ENCODE data around the gene HIF3A. TPM values are rescaled to one million over a fixed set of nuclear protein-coding genes. Genes with fewer than 3 reads are reported as not detected.

HIF3A gene
- total RNA-seq, 4 donors from 2014 or later = 5.9 to 29.2 (median 13.9) TPM

DNA sequence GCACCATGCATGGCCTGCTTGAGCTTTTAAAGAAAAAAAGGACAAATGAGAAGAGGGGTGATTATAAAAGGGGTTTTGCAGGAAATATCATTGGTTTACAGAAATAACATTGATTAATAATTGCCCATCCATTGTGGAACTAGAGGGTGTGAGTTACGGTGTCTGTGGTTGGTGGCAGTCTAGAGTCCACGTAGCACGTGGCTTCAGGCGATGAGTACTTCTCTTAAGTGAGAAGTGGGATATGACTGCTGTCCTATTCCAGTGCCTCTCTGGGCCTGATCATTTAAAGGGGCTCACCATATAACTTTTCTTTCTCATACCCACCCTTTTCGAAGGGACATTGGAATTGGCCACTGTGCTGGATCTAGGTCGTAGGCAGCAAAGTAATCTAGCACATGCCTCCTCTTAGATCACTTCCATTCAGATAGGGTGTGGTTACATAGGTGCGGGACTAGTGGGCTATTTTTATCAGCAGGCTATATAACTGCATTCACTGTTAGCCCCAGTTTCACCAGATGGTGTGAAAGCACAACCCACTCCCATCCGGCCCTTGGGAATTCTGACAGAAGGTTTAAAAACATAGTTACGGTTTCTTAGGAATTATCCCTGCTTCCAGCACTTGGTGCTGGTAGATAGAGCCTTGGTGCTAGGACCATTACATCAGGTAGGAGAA is 69.9 kb downstream of the HIF3A start:
- H3K27ac ChIP-seq = no peak overlapping the region
- DNase-seq (no peak), ATAC-seq (no peak)
- no peaks in the 10 kb centered on the region for H3K27me3 ChIP-seq
- H3K36me3 ChIP-seq = peaks cover 0 to 15% of the 10 kb centered on the region in 2 donors
- peaks cover 4 to 5% of the 10 kb centered on the region in 2 donors for H3K4me1 ChIP-seq
- H3K9me3 ChIP-seq = no peaks in the 10 kb centered on the region
- in situ Hi-C loops (cut with MboI; ENCODE audit: low sequenced_read_pairs in 4 of 4) (no loop called here), intact Hi-C loops (cut with DNase I; ENCODE audit: low total_unique reads) (no loop called here)
- TF ChIP-seq, protein P1, sequence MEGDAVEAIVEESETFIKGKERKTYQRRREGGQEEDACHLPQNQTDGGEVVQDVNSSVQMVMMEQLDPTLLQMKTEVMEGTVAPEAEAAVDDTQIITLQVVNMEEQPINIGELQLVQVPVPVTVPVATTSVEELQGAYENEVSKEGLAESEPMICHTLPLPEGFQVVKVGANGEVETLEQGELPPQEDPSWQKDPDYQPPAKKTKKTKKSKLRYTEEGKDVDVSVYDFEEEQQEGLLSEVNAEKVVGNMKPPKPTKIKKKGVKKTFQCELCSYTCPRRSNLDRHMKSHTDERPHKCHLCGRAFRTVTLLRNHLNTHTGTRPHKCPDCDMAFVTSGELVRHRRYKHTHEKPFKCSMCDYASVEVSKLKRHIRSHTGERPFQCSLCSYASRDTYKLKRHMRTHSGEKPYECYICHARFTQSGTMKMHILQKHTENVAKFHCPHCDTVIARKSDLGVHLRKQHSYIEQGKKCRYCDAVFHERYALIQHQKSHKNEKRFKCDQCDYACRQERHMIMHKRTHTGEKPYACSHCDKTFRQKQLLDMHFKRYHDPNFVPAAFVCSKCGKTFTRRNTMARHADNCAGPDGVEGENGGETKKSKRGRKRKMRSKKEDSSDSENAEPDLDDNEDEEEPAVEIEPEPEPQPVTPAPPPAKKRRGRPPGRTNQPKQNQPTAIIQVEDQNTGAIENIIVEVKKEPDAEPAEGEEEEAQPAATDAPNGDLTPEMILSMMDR (IDR thresholded peaks at IDR 0.05 in 4 of 5, conservative IDR thresholded peaks at IDR 0.05 in 1 of 5) = no peak
- no peak for TF ChIP-seq POLR2A (IDR thresholded peaks at IDR 0.05)
- H3K4me3 ChIP-seq = no peak overlapping the region

DNA sequence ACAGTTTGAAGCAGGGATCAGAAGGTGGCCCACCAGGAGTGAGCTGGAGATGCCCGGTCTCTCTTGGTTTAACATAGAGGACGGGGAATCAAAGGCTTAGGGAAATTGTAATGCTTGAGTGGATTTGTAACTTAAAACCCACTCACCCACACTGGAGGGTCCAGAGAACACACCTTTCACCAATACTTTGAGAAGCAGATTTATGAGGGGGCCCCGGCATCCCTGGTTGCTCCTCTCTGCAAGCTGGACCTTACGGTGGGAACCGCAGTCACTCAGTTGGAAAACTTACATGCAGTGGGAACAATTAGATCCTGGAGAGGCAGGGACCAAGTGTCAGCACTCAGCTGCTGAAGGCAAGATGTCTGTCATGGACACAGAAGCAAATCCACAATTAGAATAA is 70.6 kb downstream of the HIF3A start:
- intact Hi-C loops (cut with DNase I; ENCODE audit: low total_unique reads) (no loop called here), in situ Hi-C loops (cut with MboI; ENCODE audit: low sequenced_read_pairs in 4 of 4) (no loop called here)
- no peak for TF ChIP-seq POLR2A (IDR thresholded peaks at IDR 0.05)
- TF ChIP-seq, protein P1 (IDR thresholded peaks at IDR 0.05 in 4 of 5, conservative IDR thresholded peaks at IDR 0.05 in 1 of 5) = no peak
- Histone ChIP-seq H3K36me3 (peaks cover 0 to 15% of the 10 kb centered on the region in 2 donors), H3K27ac (no peak overlapping the region), H3K4me3 (no peak overlapping the region), H3K4me1 (peaks cover 5 to 9% of the 10 kb centered on the region in 2 donors), H3K27me3 (no peaks in the 10 kb centered on the region), H3K9me3 (no peaks in the 10 kb centered on the region)
- ATAC-seq (no peak), DNase-seq (no peak)

DNA sequence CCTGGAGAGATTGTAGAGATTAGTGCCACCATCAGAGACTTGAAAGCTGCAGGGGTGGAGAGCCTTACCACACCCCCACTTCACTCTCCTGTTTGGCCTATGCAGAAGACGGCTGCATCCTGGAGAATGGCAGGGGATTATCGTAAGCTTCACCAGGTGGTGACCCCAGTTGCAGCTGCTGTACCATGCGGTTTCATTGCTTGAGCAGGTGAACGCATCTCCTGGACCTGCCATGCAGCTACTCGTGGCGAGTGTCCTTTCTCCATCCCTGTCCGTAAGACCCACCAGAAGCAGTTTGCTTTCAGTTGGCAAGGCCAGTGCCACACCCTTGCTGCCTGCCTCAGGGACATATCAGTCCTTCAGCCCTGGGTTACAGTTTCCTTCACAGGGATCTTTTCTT is 71.3 kb downstream of the HIF3A start:
- intact Hi-C loops (cut with DNase I; ENCODE audit: low total_unique reads) = no loop called here
- no peak for TF ChIP-seq POLR2A (IDR thresholded peaks at IDR 0.05)
- TF ChIP-seq, protein P1 (IDR thresholded peaks at IDR 0.05 in 4 of 5, conservative IDR thresholded peaks at IDR 0.05 in 1 of 5) = no peak
- ATAC-seq = no peak
- H3K4me3 ChIP-seq = no peak overlapping the region
- no peaks in the 10 kb centered on the region for H3K9me3 ChIP-seq
- DNase-seq = no peak
- H3K4me1 ChIP-seq = peaks cover 5 to 9% of the 10 kb centered on the region in 2 donors
- no peak overlapping the region for H3K27ac ChIP-seq
- H3K27me3 ChIP-seq = no peaks in the 10 kb centered on the region
- in situ Hi-C loops (cut with MboI; ENCODE audit: low sequenced_read_pairs in 4 of 4) = no loop called here
- H3K36me3 ChIP-seq = peaks cover 0 to 15% of the 10 kb centered on the region in 2 donors

DNA sequence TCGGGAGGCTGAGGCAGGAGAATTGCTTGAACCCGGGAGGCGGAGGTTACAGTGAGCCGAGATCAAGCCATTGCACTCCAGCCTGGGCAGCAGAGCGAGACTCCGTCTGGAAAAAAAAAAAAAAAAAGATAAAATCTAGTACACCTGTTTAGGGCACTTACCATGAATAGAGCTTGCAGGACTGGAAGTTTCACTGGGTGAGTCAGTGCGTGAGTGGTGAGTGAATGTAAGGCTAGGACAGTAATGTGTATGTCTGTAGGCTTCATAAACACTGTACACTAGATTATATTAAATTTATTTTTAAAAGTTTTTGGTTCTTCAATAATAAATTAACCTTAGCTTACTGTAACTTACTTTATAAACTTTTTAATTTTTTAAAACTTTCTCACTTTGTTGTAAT is 73.0 kb downstream of the HIF3A start:
- TF ChIP-seq, protein P1 (IDR thresholded peaks at IDR 0.05 in 4 of 5, conservative IDR thresholded peaks at IDR 0.05 in 1 of 5) = no peak
- TF ChIP-seq POLR2A (IDR thresholded peaks at IDR 0.05) = no peak
- H3K36me3 ChIP-seq = peaks cover 0 to 6% of the 10 kb centered on the region in 2 donors
- in situ Hi-C loops (cut with MboI; ENCODE audit: low sequenced_read_pairs in 4 of 4) (no loop called here), intact Hi-C loops (cut with DNase I; ENCODE audit: low total_unique reads) (no loop called here)
- no peaks in the 10 kb centered on the region for H3K27me3 ChIP-seq
- H3K27ac ChIP-seq = no peak overlapping the region
- DNase-seq (no peak), ATAC-seq (no peak)
- H3K9me3 ChIP-seq = no peaks in the 10 kb centered on the region
- H3K4me1 ChIP-seq = peaks cover 17% of the 10 kb centered on the region in 2 donors
- H3K4me3 ChIP-seq = no peak overlapping the region
